PC-9 (cell line): ENCODE data around the gene TNFRSF8.

Source experiments
- CTCF ChIP-seq: fragments of 200-600 bp; sonication (generic); conservative IDR thresholded peaks from 2 replicates; pipeline ENCODE4 v1.6.1; 2017; ENCODE audit warnings: mixed run types, antibody characterized with exemption, mild to moderate bottlenecking, moderate library complexity
- EZH2 ChIP-seq: fragments of 200-600 bp; sonication (generic); IDR thresholded peaks from 2 replicates; pipeline ENCODE4 v1.8.0; 2017; ENCODE audit warnings: antibody characterized with exemption, low read depth

- no peak for TF ChIP-seq CTCF
- no peak for TF ChIP-seq EZH2
Observed at GRCh38 chr1:12019858-12020509, 43.1 kb upstream of the TNFRSF8 start.
